Right lobe of liver (tissue), 4 donors: ENCODE results near the gene BBS4.

Experiments
- POLR2A ChIP-seq: fragments of 450-650 bp; IDR thresholded peaks from one replicate; pipeline ENCODE4 v1.6.1; 2017; ENCODE audit warnings: antibody characterized with exemption, mild to moderate bottlenecking
- TF ChIP-seq, protein P1 (sequence below), 4 donors: fragments of 200-600 bp in 3 of 4; fragments of 450-650 bp in 1 of 4; IDR thresholded peaks; one replicate each; pipeline versions ENCODE4 v1.5.1 to v1.8.0; 2016 to 2022; ENCODE audit warnings: antibody characterized with exemption in 4 of 4, mild to moderate bottlenecking in 2 of 4
- donor health status: DM: no; HTN: no; CAD: no.
- donor health status: DM: no; HTN: no; CAD: no.
- donor health status: DM: no; HTN: yes; CAD: no.

- TF ChIP-seq, protein P1, sequence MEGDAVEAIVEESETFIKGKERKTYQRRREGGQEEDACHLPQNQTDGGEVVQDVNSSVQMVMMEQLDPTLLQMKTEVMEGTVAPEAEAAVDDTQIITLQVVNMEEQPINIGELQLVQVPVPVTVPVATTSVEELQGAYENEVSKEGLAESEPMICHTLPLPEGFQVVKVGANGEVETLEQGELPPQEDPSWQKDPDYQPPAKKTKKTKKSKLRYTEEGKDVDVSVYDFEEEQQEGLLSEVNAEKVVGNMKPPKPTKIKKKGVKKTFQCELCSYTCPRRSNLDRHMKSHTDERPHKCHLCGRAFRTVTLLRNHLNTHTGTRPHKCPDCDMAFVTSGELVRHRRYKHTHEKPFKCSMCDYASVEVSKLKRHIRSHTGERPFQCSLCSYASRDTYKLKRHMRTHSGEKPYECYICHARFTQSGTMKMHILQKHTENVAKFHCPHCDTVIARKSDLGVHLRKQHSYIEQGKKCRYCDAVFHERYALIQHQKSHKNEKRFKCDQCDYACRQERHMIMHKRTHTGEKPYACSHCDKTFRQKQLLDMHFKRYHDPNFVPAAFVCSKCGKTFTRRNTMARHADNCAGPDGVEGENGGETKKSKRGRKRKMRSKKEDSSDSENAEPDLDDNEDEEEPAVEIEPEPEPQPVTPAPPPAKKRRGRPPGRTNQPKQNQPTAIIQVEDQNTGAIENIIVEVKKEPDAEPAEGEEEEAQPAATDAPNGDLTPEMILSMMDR (IDR thresholded peaks at IDR 0.05) = no peak
- TF ChIP-seq POLR2A = no peak
Observed at GRCh38 chr15:72732086-72732485, 46.1 kb downstream of the BBS4 start.
